ENCODE results near the gene CLN6. TPM values are rescaled to one million over a fixed set of nuclear protein-coding genes. Genes with fewer than 3 reads are reported as not detected.

Gene CLN6
- total and polyA plus RNA-seq, 9 of the 15 experiments (the other 6 are each of a cell fraction or from before 2014, with no cell fraction given): 0.71 to 53.3 (median 39.3) TPM

DNA sequence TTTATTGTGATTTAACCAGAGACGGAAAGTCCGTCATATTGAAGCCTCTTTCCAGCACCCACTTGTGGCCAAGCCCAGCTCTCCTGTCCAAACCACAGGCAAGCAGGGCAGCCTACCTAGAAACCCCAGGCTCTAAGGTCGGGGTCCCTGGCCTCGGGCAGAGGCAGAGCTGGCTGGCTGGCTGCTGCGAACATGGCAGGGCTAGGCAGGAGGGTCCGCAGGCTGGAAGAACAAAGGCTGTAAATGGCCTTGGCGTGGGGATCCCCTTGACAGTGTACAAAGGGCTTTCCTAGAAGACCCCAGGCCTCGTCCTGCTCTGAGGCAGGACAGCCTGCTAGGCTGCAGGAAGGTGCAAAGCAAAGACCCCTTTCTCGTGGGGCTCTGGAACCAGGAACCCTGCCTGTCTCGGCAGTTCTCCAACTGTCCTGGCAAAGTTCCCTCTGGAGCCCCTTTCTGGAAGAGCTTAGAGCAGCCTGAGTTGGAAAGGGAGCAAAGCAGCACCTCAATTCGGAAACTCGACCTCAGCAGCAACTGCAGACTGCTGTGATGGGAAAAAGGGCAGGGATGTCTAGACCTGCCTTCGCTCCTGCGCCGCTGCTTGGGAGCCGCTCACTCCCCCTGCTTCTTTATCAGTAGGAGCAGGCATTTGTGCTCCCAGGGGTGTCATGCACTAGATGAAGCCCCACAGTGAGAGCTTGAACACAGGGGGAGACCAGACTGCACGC lies 32.9 kb downstream of the CLN6 start:
- DNase-seq (ENCODE audit: extremely low read depth in 1 of 4, low spot score in 3 of 4): no peak
- 0 out of 3 replicates have a peak, but pooled peaks have one; percentile 8 for ATAC-seq
- Histone ChIP-seq H3K9me3 (replicated peaks; ENCODE audit: control insufficient read depth, insufficient read depth, low read depth, low read length) (no peaks in the 10 kb centered on the region), H3K36me3 (ENCODE audit: control insufficient read depth, insufficient read depth, low read length) (peaks cover 48% of the 10 kb centered on the region), H4K20me1 (replicated peaks; ENCODE audit: control insufficient read depth, insufficient read depth, low read length) (no peaks in the 10 kb centered on the region), H3K79me2 (ENCODE audit: control insufficient read depth, insufficient read depth, low read length) (peaks cover 2% of the 10 kb centered on the region; the same call in 1 of the 3 replicates), H3K9me1 (ENCODE audit: control insufficient read depth, insufficient read depth, low read length) (no peaks in the 10 kb centered on the region), H3K4me1 (replicated peaks in 1 of 2; ENCODE audit: control insufficient read depth in 2 of 2, insufficient read depth in 2 of 2, low read length in 2 of 2) (peaks cover 0 to 19% of the 10 kb centered on the region in 2 experiments; a peak in 3 of 5 replicates), H2AFZ (ENCODE audit: low read depth, low read length) (no peak overlapping the region), H3K27me3 (ENCODE audit: control insufficient read depth in 2 of 2, insufficient read depth in 2 of 2, low read length in 2 of 2) (no peaks in the 10 kb centered on the region), H3K4me3 (no peak overlapping the region), H3K4me2 (ENCODE audit: insufficient read depth, low read length) (no peak overlapping the region), H3K9ac (ENCODE audit: insufficient read depth in 1 of 2, low read depth in 2 of 2, low read length in 2 of 2) (peak overlapping the region in 1 of 2 experiments; percentile 77; a peak in 1 of 4 replicates), H3K27ac (ENCODE audit: extremely low read depth, low read depth, low read length) (no peak overlapping the region)
- no TSS peak for BruUV-seq (replicated peaks)
- TF ChIP-seq POLR2G (IDR thresholded peaks at IDR 0.05; ENCODE audit: low read depth, low read length): peak; percentile 63
- no peak for TF ChIP-seq ELF1 (tag; IDR thresholded peaks at IDR 0.05)
- TF ChIP-seq ARID1B (IDR thresholded peaks at IDR 0.05): no peak
- 76% methylated on average over 16 of the region's 17 CpGs for WGBS (ENCODE audit: insufficient coverage, low coverage, missing lambda C conversion rate)
- intact Hi-C loops (cut with micrococcal nuclease) (no loop called here), in situ Hi-C loops (cut with MboI) (no loop called here)
- ChIA-PET CTCF (ENCODE audit: low intra/inter-chr PET ratio) (no interaction called here), POLR2A (interaction anchor here (0.6 to 0.8 kb wide), 2 partner anchors 14 to 215 kb away, joined by 3 read pairs; no protein-coding TSS in a partner anchor)
- no peak for FAIRE-seq
